ENCODE data around the gene MFGE8. TPM values are rescaled to one million over a fixed set of nuclear protein-coding genes. Genes with fewer than 3 reads are reported as not detected.

MFGE8 gene
- total RNA-seq, 1 experiment from 2014 or later: 54.5 TPM

- Histone ChIP-seq H3K9me3 (ENCODE audit: insufficient read depth, low read depth) (no peaks in the 10 kb centered on the region), H3K79me2 (ENCODE audit: low read depth) (no peaks in the 10 kb centered on the region), H3K36me3 (ENCODE audit: low read depth) (no peaks in the 10 kb centered on the region), H3K9me2 (ENCODE audit: insufficient read depth) (no peaks in the 10 kb centered on the region), H3K27me3 (ENCODE audit: insufficient read depth, low read depth) (peaks cover 69% of the 10 kb centered on the region), H3K27ac (no peak overlapping the region), H3K4me1 (replicated peaks; ENCODE audit: insufficient read depth) (no peaks in the 10 kb centered on the region), H3K4me2 (no peak overlapping the region), H2AFZ (no peak overlapping the region), H3F3A (ENCODE audit: insufficient read depth, low read depth) (no peaks in the 10 kb centered on the region), H3K4me3 (no peak overlapping the region), H4K20me1 (ENCODE audit: insufficient read depth) (no peaks in the 10 kb centered on the region)
- BruUV-seq (replicated peaks): no TSS peak
- no peak for TF ChIP-seq CTCF (conservative IDR thresholded peaks at IDR 0.05)
- TF ChIP-seq EZH2 (IDR thresholded peaks at IDR 0.05; ENCODE audit: low read depth): no peak
- DNase-seq: no peak
- ChIA-PET CTCF (no interaction called here), POLR2A (ENCODE audit: unreplicated experiment) (no interaction called here)
- intact Hi-C loops (cut with micrococcal nuclease; ENCODE audit: unreplicated experiment): no loop called here
Observed at GRCh38 chr15:88859550-88859949, 53.6 kb downstream of the MFGE8 start.

GRCh38 chr15:88858934-88859333 is 54.2 kb downstream of the MFGE8 start:
- no peak for DNase-seq
- Histone ChIP-seq H3K9me3 (ENCODE audit: insufficient read depth, low read depth) (no peaks in the 10 kb centered on the region), H3K79me2 (ENCODE audit: low read depth) (no peaks in the 10 kb centered on the region), H3K27me3 (ENCODE audit: insufficient read depth, low read depth) (peaks cover 73% of the 10 kb centered on the region), H3K4me2 (no peak overlapping the region), H3F3A (ENCODE audit: insufficient read depth, low read depth) (no peaks in the 10 kb centered on the region), H3K27ac (no peak overlapping the region), H4K20me1 (ENCODE audit: insufficient read depth) (no peaks in the 10 kb centered on the region), H3K4me3 (no peak overlapping the region), H2AFZ (no peak overlapping the region), H3K4me1 (replicated peaks; ENCODE audit: insufficient read depth) (no peaks in the 10 kb centered on the region), H3K36me3 (ENCODE audit: low read depth) (no peaks in the 10 kb centered on the region), H3K9me2 (ENCODE audit: insufficient read depth) (no peaks in the 10 kb centered on the region)
- TF ChIP-seq CTCF (conservative IDR thresholded peaks at IDR 0.05) (no peak), EZH2 (IDR thresholded peaks at IDR 0.05; ENCODE audit: low read depth) (no peak)
- BruUV-seq (replicated peaks): no TSS peak
- CTCF ChIA-PET: no interaction called here
- POLR2A ChIA-PET (ENCODE audit: unreplicated experiment): no interaction called here
- intact Hi-C loops (cut with micrococcal nuclease; ENCODE audit: unreplicated experiment): no loop called here

GRCh38 chr15:88852476-88852875 is 60.7 kb downstream of the MFGE8 start:
- H3K9me2 ChIP-seq (ENCODE audit: insufficient read depth): no peaks in the 10 kb centered on the region
- H3K27ac ChIP-seq: no peak overlapping the region
- no TSS peak for BruUV-seq (replicated peaks)
- H4K20me1 ChIP-seq (ENCODE audit: insufficient read depth): no peaks in the 10 kb centered on the region
- no peaks in the 10 kb centered on the region for H3K4me1 ChIP-seq (replicated peaks; ENCODE audit: insufficient read depth)
- H2AFZ ChIP-seq: no peak overlapping the region
- intact Hi-C loops (cut with micrococcal nuclease; ENCODE audit: unreplicated experiment): no loop called here
- no peak for TF ChIP-seq EZH2 (IDR thresholded peaks at IDR 0.05; ENCODE audit: low read depth)
- no peak for TF ChIP-seq CTCF (conservative IDR thresholded peaks at IDR 0.05)
- CTCF ChIA-PET: no interaction called here
- H3K4me2 ChIP-seq: no peak overlapping the region
- DNase-seq: no peak
- H3F3A ChIP-seq (ENCODE audit: insufficient read depth, low read depth): no peaks in the 10 kb centered on the region
- H3K27me3 ChIP-seq (ENCODE audit: insufficient read depth, low read depth): peaks cover 66% of the 10 kb centered on the region
- no peaks in the 10 kb centered on the region for H3K79me2 ChIP-seq (ENCODE audit: low read depth)
- POLR2A ChIA-PET (ENCODE audit: unreplicated experiment): no interaction called here
- H3K9me3 ChIP-seq (ENCODE audit: insufficient read depth, low read depth): no peaks in the 10 kb centered on the region
- no peak overlapping the region for H3K4me3 ChIP-seq
- H3K36me3 ChIP-seq (ENCODE audit: low read depth): no peaks in the 10 kb centered on the region

All from PC-9 (cell line).